PC-3 (cell line): ENCODE measurements around the gene PTPRN2. TPM values are rescaled to one million over a fixed set of nuclear protein-coding genes. Genes with fewer than 3 reads are reported as not detected.

ENCODE experiments used
- ATAC-seq: fragments of 200-7000 bp; cut with Tn5 transposase; 2 replicates; pipeline ENCODE4 v1.9.1; 2020; ENCODE audit warnings: mild to moderate bottlenecking, moderate library complexity
- BruUV-seq: library from RNA; stranded (reverse); fragments of 400-500 nt; replicated peaks from 2 replicates; lab custom pipeline; 2021; lab: Mats Ljungman, UMichigan
- CTCF ChIA-PET: fragments of 300-600 bp; sonication (Branson Sonifier 250); formaldehyde crosslinking; loops from one replicate; lab custom pipeline; 2022; ENCODE audit warnings: antibody characterized with exemption; lab: Charles Lee
- POLR2A ChIA-PET: fragments of 300-600 bp; sonication (Branson Sonifier 250); formaldehyde crosslinking; loops from one replicate; lab custom pipeline; 2022; ENCODE audit warnings: antibody characterized with exemption; ENCODE audit not compliant: unreplicated experiment; lab: Charles Lee
- DNase-seq: peaks from one replicate; pipeline ENCODE4 v3.0.0-alpha.2; 2015
- H2AFZ ChIP-seq: fragments of 300-600 bp; sonication (generic); 2 replicates; pipeline ENCODE4 v1.6.0; 2016; ENCODE audit warnings: antibody characterized with exemption, low read length
- H3F3A ChIP-seq: fragments of 300-600 bp; sonication (generic); one replicate; pipeline ENCODE4 v1.6.0; 2017; ENCODE audit warnings: antibody characterized with exemption, low read length, control low read depth, mild to moderate bottlenecking; ENCODE audit not compliant: unreplicated experiment
- H3K27ac ChIP-seq: fragments of 300-600 bp; sonication (generic); 2 replicates; pipeline ENCODE4 v1.5.1; 2016; ENCODE audit warnings: mild to moderate bottlenecking, low read length
- H3K27me3 ChIP-seq: fragments of 300-600 bp; sonication (generic); 2 replicates; pipeline ENCODE4 v1.6.1; 2016; ENCODE audit warnings: low read length, mixed read lengths
- H3K36me3 ChIP-seq: fragments of 300-600 bp; sonication (generic); 2 replicates; pipeline ENCODE4 v1.6.1; 2016; ENCODE audit warnings: low read depth, mixed run types, low read length, mixed read lengths
- H3K4me1 ChIP-seq: fragments of 300-600 bp; sonication (generic); 2 replicates; pipeline ENCODE4 v1.5.1; 2016; ENCODE audit warnings: low read length; ENCODE audit not compliant: insufficient read depth
- H3K4me2 ChIP-seq: fragments of 300-600 bp; sonication (generic); 2 replicates; pipeline ENCODE4 v1.6.0; 2016; ENCODE audit warnings: low read length
- H3K4me3 ChIP-seq: fragments of 300-600 bp; sonication (generic); 2 replicates; pipeline ENCODE4 v1.5.1; 2016; ENCODE audit warnings: mild to moderate bottlenecking, low read length, mixed read lengths
- H3K79me2 ChIP-seq: fragments of 300-600 bp; sonication (generic); 2 replicates; pipeline ENCODE4 v1.6.1; 2017; ENCODE audit warnings: low read length, mixed read lengths
- H3K9ac ChIP-seq: fragments of 300-600 bp; sonication (generic); 2 replicates; pipeline ENCODE4 v1.6.0; 2016; ENCODE audit warnings: mild to moderate bottlenecking, low read length
- H3K9me2 ChIP-seq: fragments of 300-600 bp; sonication (generic); replicated peaks from 2 replicates; pipeline ENCODE4 v1.6.1; 2016; ENCODE audit warnings: mixed run types, low read length, mixed read lengths
- H3K9me3 ChIP-seq: fragments of 300-600 bp; sonication (generic); 2 replicates; pipeline ENCODE4 v1.6.1; 2016; ENCODE audit warnings: low read length, mixed read lengths
- H4K20me1 ChIP-seq: fragments of 300-600 bp; sonication (generic); 2 replicates; pipeline ENCODE4 v1.6.1; 2016; ENCODE audit warnings: low read length, mixed read lengths
- EZH2 ChIP-seq: fragments of 300-600 bp; sonication (generic); IDR thresholded peaks from one replicate; pipeline ENCODE4 v1.6.1; 2017; ENCODE audit warnings: antibody characterized with exemption, mild to moderate bottlenecking, low read length; ENCODE audit not compliant: unreplicated experiment
- EZH2phosphoT487 ChIP-seq: fragments of 300-600 bp; sonication (generic); IDR thresholded peaks from 2 replicates; pipeline ENCODE4 v1.6.1; 2018; ENCODE audit warnings: mild to moderate bottlenecking, antibody characterized with exemption, low read length, borderline replicate concordance
- intact Hi-C: fragments of 100-400 bp; cut with micrococcal nuclease; formaldehyde crosslinking; loops from 2 replicates; pipeline ENCODE4 v1.9.0; 2023
- total RNA-seq: library from RNA; depleted of rRNA; stranded (reverse); fragments of >200 nt; gene quantifications from 2 replicates; pipeline ENCODE4 v1.2.3, GENCODE V29; 2014
- TF ChIP-seq, protein P1 (sequence below): fragments of 300-600 bp; sonication (generic); conservative IDR thresholded peaks from 2 replicates; pipeline ENCODE4 v1.5.1; 2017; ENCODE audit warnings: antibody characterized with exemption, low read depth, mild to moderate bottlenecking, low read length

The PTPRN2 gene
- total RNA-seq, 1 experiment from 2014 or later: 3.2 TPM

DNA sequence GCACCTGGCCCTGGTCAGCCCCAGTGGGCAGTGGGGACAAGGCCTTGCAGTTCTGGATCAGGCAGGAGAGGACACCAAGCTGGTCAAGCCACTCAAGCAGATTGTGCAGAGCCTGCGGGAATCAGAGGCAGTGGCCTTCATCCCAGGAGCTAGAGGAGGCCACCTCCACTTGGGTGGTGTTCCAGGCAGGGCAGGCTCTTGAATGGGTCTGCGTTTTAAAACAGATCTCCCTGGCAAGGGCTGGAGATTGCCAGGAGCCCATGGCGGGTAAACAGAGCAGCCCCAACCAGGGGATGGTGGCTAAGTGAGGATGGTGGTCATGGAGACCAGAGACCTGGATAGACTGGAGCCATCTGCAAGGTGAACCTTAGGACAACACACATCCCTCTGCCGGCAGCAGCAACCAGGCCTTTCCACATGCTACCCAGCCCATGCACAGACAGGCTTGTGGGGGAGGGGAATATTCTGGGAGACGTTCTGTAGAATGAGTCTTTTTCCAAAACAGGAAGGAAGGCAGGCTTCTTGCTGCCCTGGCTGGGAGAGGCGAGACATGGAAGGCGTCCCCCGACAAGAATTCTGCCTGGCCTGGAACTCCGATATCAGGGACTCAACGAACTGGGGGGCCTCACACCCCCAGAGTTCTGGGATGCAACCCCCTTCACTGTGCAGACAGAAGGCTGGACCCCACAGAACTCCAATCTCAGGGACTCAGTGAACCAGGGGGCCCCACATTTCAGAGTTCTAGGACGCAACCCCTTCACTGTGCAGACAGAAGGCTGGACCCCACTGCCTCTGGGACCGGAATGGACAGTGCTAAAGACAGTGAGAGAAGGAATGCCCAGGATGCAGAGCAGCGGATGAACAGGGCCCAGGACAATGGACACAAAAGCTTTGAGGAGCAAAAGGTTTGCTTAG lies 264.8 kb downstream of the PTPRN2 start:
- POLR2A ChIA-PET: no interaction called here
- Histone ChIP-seq H3K9me3 (no peaks in the 10 kb centered on the region), H3K27ac (no peak overlapping the region), H3K4me3 (no peak overlapping the region), H3K27me3 (no peaks in the 10 kb centered on the region), H3K9ac (no peak overlapping the region), H3K79me2 (no peaks in the 10 kb centered on the region), H3K4me2 (no peak overlapping the region), H4K20me1 (no peaks in the 10 kb centered on the region), H3K36me3 (no peaks in the 10 kb centered on the region), H2AFZ (no peak overlapping the region), H3K4me1 (peaks cover 8% of the 10 kb centered on the region; the same call in 1 of the 2 replicates), H3K9me2 (no peaks in the 10 kb centered on the region), H3F3A (no peaks in the 10 kb centered on the region)
- intact Hi-C loops: no loop called here
- CTCF ChIA-PET: no interaction called here
- TF ChIP-seq EZH2phosphoT487: no peak
- TF ChIP-seq, protein P1, sequence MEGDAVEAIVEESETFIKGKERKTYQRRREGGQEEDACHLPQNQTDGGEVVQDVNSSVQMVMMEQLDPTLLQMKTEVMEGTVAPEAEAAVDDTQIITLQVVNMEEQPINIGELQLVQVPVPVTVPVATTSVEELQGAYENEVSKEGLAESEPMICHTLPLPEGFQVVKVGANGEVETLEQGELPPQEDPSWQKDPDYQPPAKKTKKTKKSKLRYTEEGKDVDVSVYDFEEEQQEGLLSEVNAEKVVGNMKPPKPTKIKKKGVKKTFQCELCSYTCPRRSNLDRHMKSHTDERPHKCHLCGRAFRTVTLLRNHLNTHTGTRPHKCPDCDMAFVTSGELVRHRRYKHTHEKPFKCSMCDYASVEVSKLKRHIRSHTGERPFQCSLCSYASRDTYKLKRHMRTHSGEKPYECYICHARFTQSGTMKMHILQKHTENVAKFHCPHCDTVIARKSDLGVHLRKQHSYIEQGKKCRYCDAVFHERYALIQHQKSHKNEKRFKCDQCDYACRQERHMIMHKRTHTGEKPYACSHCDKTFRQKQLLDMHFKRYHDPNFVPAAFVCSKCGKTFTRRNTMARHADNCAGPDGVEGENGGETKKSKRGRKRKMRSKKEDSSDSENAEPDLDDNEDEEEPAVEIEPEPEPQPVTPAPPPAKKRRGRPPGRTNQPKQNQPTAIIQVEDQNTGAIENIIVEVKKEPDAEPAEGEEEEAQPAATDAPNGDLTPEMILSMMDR: no peak
- TF ChIP-seq EZH2: no peak
- BruUV-seq: no TSS peak
- ATAC-seq: no peak
- DNase-seq: no peak

DNA sequence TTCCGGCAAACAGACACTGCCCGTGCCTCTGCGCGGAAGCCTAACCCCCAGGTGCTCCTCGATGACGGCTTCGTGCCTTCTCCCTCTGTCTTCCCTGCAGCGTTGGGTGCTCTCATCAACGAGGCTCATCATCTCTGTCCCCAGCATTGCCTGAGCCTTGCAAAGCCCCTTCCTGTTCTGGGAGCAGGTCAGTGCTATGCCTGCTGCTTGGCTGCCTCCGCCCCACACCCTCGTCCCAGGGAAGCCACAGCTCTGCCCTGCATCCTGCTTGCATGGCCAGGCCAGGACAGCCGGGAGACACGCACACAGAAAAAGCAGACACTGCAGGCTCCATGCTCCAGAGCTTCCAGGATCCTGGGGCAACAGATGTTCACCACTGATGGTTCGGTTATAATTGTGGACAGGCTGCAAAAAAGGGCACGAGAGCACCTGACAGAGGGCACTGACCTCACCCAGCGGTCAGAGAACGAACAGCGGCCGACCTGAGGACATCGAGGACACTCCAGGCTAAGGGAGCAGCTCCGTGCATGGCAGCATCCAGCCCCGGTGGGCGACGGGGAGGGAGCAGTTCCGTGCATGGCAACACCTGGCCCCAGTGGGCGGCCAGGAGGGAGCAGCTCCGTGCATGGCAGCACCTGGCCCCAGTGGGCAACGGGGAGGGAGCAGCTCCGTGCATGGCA lies 265.5 kb downstream of the PTPRN2 start:
- ATAC-seq (no peak), DNase-seq (no peak)
- H2AFZ ChIP-seq: no peak overlapping the region
- H4K20me1 ChIP-seq: no peaks in the 10 kb centered on the region
- H3K36me3 ChIP-seq: no peaks in the 10 kb centered on the region
- H3K9ac ChIP-seq: no peak overlapping the region
- POLR2A ChIA-PET: no interaction called here
- no peaks in the 10 kb centered on the region for H3F3A ChIP-seq
- no peaks in the 10 kb centered on the region for H3K9me2 ChIP-seq
- no peak overlapping the region for H3K4me3 ChIP-seq
- intact Hi-C loops: no loop called here
- no peak overlapping the region for H3K4me2 ChIP-seq
- no peak overlapping the region for H3K27ac ChIP-seq
- no peak for TF ChIP-seq EZH2
- TF ChIP-seq, protein P1: no peak
- TF ChIP-seq EZH2phosphoT487: no peak
- no TSS peak for BruUV-seq
- H3K9me3 ChIP-seq: no peaks in the 10 kb centered on the region
- H3K79me2 ChIP-seq: no peaks in the 10 kb centered on the region
- H3K4me1 ChIP-seq: peaks cover 8% of the 10 kb centered on the region; the same call in 1 of the 2 replicates
- CTCF ChIA-PET: no interaction called here
- H3K27me3 ChIP-seq: no peaks in the 10 kb centered on the region
